Gastrocnemius medialis (tissue), 4 donors: ENCODE data around the gene IFFO2.

ENCODE experiments used
- CTCF ChIP-seq, 5 experiments: fragments of 450-650 bp in 3 of 5; fragments of 200-600 bp in 2 of 5; sonication (generic) in 2 of 5; IDR thresholded peaks in 4 of 5; conservative IDR thresholded peaks in 1 of 5; 1 replicate in 4 of 5; 2 replicates in 1 of 5; pipeline ENCODE4 v1.5.1; 2016 to 2019; ENCODE audit warnings: antibody characterized with exemption in 5 of 5, mild to moderate bottlenecking in 3 of 5, moderate library complexity in 3 of 5
- POLR2A ChIP-seq, 2 donors: fragments of 450-650 bp; IDR thresholded peaks; one replicate each; pipeline ENCODE4 v1.6.1; 2017; ENCODE audit warnings: antibody characterized with exemption in 2 of 2, mild to moderate bottlenecking in 2 of 2, moderate library complexity in 2 of 2

- TF ChIP-seq CTCF (IDR thresholded peaks at IDR 0.05 in 4 of 5, conservative IDR thresholded peaks at IDR 0.05 in 1 of 5), result peak; percentile 83 to 89 (median 87)
- TF ChIP-seq POLR2A (IDR thresholded peaks at IDR 0.05), result no peak
Observed at GRCh38 chr1:18907021-18907916, 49.2 kb downstream of the IFFO2 start.
